ENCODE data around the gene CYRIA. TPM values are rescaled to one million over a fixed set of nuclear protein-coding genes. Genes with fewer than 3 reads are reported as not detected.

CYRIA gene
- total RNA-seq, 4 donors from 2014 or later: 1.8 to 4.0 (median 3.7) TPM

GRCh38 chr2:16674154-16674553, 8.5 kb upstream of the CYRIA start:
- no peak overlapping the region for H3K4me3 ChIP-seq
- no peaks in the 10 kb centered on the region for H3K36me3 ChIP-seq
- H3K9me3 ChIP-seq: no peaks in the 10 kb centered on the region
- 98% methylated on average over 1 of the region's 1 CpG for WGBS
- H3K27ac ChIP-seq: no peak overlapping the region
- TF ChIP-seq POLR2A (IDR thresholded peaks at IDR 0.05): no peak
- TF ChIP-seq POLR2AphosphoS5 (IDR thresholded peaks at IDR 0.05): no peak
- TF ChIP-seq EP300 (IDR thresholded peaks at IDR 0.05): no peak
- H3K27me3 ChIP-seq: no peaks in the 10 kb centered on the region
- H3K4me1 ChIP-seq: no peaks in the 10 kb centered on the region
- DNase-seq (ENCODE audit: low spot score in 2 of 2): no peak

DNA sequence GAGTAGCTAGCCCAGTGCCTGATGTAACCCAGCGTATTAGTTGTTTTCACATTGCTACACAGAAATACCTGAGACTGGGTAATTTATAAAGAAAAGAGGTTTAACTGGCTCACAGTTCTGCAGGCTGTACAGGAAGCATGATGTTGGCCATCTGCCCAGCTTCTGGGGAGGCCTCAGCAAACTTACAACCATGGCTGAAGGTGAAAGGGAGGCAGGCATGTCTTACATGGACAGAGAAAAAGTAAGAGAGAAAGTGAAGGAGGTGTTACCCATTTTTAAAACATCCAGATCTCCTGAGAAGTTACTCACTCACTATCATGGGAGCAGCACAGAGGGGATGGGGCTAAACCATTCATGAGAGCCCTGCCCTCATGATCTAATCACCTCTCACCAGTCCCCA, 6.1 kb upstream of the CYRIA start:
- H3K27me3 ChIP-seq: no peaks in the 10 kb centered on the region
- no peak overlapping the region for H3K4me3 ChIP-seq
- TF ChIP-seq POLR2A (IDR thresholded peaks at IDR 0.05): no peak
- TF ChIP-seq POLR2AphosphoS5 (IDR thresholded peaks at IDR 0.05): no peak
- no peak for TF ChIP-seq CTCF (IDR thresholded peaks at IDR 0.05)
- no peak overlapping the region for H3K27ac ChIP-seq
- no peaks in the 10 kb centered on the region for H3K36me3 ChIP-seq
- WGBS: 86% methylated on average over 1 of the region's 1 CpG
- H3K9me3 ChIP-seq: no peaks in the 10 kb centered on the region
- no peak for DNase-seq (ENCODE audit: low spot score in 2 of 2)
- H3K4me1 ChIP-seq: peaks cover 1% of the 10 kb centered on the region

- Histone ChIP-seq H3K4me1 (peaks cover 22% of the 10 kb centered on the region), H3K9me3 (no peaks in the 10 kb centered on the region), H3K4me3 (no peak overlapping the region), H3K27ac (no peak overlapping the region), H3K27me3 (no peaks in the 10 kb centered on the region), H3K36me3 (no peaks in the 10 kb centered on the region)
- TF ChIP-seq CTCF (IDR thresholded peaks at IDR 0.05): no peak
- TF ChIP-seq POLR2A (IDR thresholded peaks at IDR 0.05): no peak
- TF ChIP-seq POLR2AphosphoS5 (IDR thresholded peaks at IDR 0.05): no peak
- TF ChIP-seq EP300 (IDR thresholded peaks at IDR 0.05): no peak
- WGBS: 64% methylated on average over 3 of the region's 3 CpGs
- no peak for DNase-seq (ENCODE audit: low spot score in 2 of 2)
These were observed 3.8 kb upstream of the CYRIA start for GRCh38 chr2:16669388-16669787.

- no peak for DNase-seq (ENCODE audit: low spot score in 2 of 2)
These were observed 791 bp upstream of the CYRIA start for GRCh38 chr2:16666449-16666801.

GRCh38 chr2:16664809-16665747, 556 bp downstream of the CYRIA start:
- H3K4me1 ChIP-seq: peaks cover 29% of the 10 kb centered on the region
- no peaks in the 10 kb centered on the region for H3K36me3 ChIP-seq
- H3K27ac ChIP-seq: peak overlapping the region; percentile 50
- WGBS: 17% methylated on average over 17 of the region's 34 CpGs
- DNase-seq (ENCODE audit: low spot score in 2 of 2): no peak
- no peaks in the 10 kb centered on the region for H3K27me3 ChIP-seq
- TF ChIP-seq CTCF (IDR thresholded peaks at IDR 0.05) (no peak), POLR2AphosphoS5 (IDR thresholded peaks at IDR 0.05) (no peak), EP300 (IDR thresholded peaks at IDR 0.05) (no peak), POLR2A (IDR thresholded peaks at IDR 0.05) (no peak)
- H3K9me3 ChIP-seq: no peaks in the 10 kb centered on the region
- H3K4me3 ChIP-seq: peak overlapping the region; percentile 65

More at GRCh38 chr2:16666449-16666801, 791 bp upstream of the CYRIA start:
- Histone ChIP-seq H3K9me3 (no peaks in the 10 kb centered on the region), H3K4me1 (peaks cover 29% of the 10 kb centered on the region), H3K4me3 (peak overlapping the region; percentile 65), H3K27me3 (no peaks in the 10 kb centered on the region), H3K36me3 (no peaks in the 10 kb centered on the region), H3K27ac (no peak overlapping the region)
- TF ChIP-seq POLR2AphosphoS5 (IDR thresholded peaks at IDR 0.05): no peak
- TF ChIP-seq CTCF (IDR thresholded peaks at IDR 0.05): no peak
- no peak for TF ChIP-seq EP300 (IDR thresholded peaks at IDR 0.05)
- TF ChIP-seq POLR2A (IDR thresholded peaks at IDR 0.05): no peak
- WGBS: 41% methylated on average over 5 of the region's 8 CpGs

Measured in suprapubic skin (tissue), 4 donors.